OCI-LY1 (cell line): ENCODE measurements around the gene FBXW7.
"Not testable (repeated sequence)": the region's sequence is repeated elsewhere in the genome, so short reads cannot be mapped to it uniquely, and the experiment has no call there.

Experiments used
- EZH2 ChIP-seq: fragments of 200-600 bp; sonication (generic), shearing (Covaris generic); IDR thresholded peaks from 2 replicates; pipeline ENCODE4 v1.8.0; 2017; ENCODE audit warnings: borderline replicate concordance, mixed run types, mild to moderate bottlenecking, antibody characterized with exemption, low read length, moderate library complexity, mixed read lengths
- TF ChIP-seq, protein P1 (sequence below): fragments of 200-600 bp; sonication (generic), shearing (Covaris generic); IDR thresholded peaks from 2 replicates; pipeline ENCODE4 v1.5.1; 2017; ENCODE audit warnings: mild to moderate bottlenecking, antibody characterized with exemption, low read length, moderate library complexity, mixed read lengths

DNA sequence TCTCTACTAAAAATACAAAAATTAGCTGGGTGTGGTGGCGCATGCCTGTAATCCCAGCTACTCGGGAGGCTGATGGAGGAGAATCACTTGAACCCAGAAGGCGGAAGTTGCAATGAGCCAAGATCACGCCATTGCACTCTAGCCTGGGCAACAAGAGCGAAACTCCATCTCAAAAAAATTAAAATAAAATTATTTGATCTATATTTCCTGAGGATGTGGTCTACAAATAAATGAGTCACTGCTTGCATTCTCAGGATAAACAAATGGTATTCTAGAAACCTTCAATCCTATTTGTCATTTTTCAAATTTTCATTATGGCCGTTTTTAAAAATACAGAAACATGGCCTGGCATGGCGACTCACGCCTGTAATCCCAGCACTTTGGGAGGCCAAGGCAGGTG is 8.6 kb upstream of the FBXW7 start:
- TF ChIP-seq, protein P1, sequence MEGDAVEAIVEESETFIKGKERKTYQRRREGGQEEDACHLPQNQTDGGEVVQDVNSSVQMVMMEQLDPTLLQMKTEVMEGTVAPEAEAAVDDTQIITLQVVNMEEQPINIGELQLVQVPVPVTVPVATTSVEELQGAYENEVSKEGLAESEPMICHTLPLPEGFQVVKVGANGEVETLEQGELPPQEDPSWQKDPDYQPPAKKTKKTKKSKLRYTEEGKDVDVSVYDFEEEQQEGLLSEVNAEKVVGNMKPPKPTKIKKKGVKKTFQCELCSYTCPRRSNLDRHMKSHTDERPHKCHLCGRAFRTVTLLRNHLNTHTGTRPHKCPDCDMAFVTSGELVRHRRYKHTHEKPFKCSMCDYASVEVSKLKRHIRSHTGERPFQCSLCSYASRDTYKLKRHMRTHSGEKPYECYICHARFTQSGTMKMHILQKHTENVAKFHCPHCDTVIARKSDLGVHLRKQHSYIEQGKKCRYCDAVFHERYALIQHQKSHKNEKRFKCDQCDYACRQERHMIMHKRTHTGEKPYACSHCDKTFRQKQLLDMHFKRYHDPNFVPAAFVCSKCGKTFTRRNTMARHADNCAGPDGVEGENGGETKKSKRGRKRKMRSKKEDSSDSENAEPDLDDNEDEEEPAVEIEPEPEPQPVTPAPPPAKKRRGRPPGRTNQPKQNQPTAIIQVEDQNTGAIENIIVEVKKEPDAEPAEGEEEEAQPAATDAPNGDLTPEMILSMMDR = not testable (repeated sequence)
- not testable (repeated sequence) for TF ChIP-seq EZH2
